Stimulated activated CD8-positive, alpha-beta memory T cell treated with anti-CD3 and anti-CD28 coated beads, Interleukin-2, amount 100 ng/mL, for 1 hour (primary cell): Measurements from ENCODE around the gene HAGH.

Experiments used
- DNase-seq, 2 donors: peaks; one replicate each; pipeline ENCODE4 v3.0.0-alpha.2; 2020; ENCODE audit warnings: low read depth in 2 of 2

The HAGH gene

GRCh38 chr16:1762196-1762878, 64.3 kb downstream of the HAGH start:
- no peak for DNase-seq

DNA sequence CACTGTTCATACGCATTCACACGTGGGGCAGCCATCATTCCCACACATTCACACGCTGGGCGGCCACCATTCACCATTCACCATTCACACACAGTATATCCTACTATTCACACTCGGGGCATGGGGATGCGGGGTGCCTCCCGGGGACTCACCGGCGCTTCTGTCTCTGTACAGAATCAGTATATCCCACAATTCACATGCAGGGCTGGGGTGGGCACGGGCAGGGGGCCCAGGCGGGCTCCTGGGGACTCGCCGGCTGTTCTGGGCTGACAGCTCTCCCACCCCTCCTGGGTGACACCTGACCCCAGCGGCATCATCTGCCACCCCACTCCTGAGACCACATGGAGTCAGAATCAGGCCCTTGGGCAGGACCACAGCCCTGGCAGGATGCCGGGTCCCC, 64.9 kb downstream of the HAGH start:
- DNase-seq: no peak

- no peak for DNase-seq
These were observed 65.7 kb downstream of the HAGH start for GRCh38 chr16:1760911-1761310.

- no peak for DNase-seq
These were observed 67.1 kb downstream of the HAGH start for GRCh38 chr16:1759511-1759910.

- DNase-seq: no peak
These were observed 67.7 kb downstream of the HAGH start for GRCh38 chr16:1758923-1759322.

DNA sequence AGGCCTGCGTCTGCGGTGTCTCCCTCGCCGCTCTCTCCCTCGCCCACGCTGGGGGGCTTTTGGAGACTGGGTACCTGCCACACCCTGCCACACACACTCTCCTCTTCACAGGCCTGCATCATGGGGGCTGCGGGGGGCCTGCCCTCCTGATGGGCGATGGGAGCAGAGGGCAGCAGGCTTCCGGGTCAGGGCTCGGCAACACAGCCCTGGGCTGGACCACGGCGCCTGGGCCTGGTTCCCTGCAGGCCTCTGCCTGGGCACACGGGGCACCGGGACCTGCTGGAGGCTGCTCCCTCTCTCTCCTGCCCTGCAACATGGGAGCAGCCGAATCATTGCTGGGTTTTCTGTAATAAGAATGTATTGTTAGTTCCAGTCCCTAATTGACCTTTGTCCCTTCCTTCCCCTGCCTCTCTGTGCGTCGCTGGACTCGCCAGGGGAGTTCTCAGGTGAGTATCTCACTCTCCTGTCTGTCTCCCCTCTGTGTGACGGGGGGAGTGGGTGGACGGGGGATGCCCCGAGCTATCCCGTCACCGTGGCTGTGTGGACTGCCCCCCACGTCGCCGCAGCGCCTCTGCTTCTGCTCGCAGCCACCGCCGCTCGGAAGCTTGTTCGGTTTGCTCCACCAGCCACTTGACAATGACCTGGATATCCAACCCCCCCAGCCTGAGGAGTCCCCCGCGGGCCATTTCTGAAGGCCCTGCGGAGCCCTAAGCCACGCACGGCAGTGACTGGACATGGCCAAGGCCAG, 68.7 kb downstream of the HAGH start:
- DNase-seq: no peak
